HG03520 (cell line): ENCODE data around the gene TBC1D22A.
"Not testable (repeated sequence)": the region's sequence is repeated elsewhere in the genome, so short reads cannot be mapped to it uniquely, and the experiment has no call there.

Experiments
- ATAC-seq: cut with Tn5 transposase; IDR thresholded peaks from one replicate; pipeline ENCODE4 v1.9.1; 2021; ENCODE audit warnings: mild to moderate bottlenecking, moderate library complexity; ENCODE audit not compliant: unreplicated experiment

TBC1D22A gene

GRCh38 chr22:46770151-46770641, 7.7 kb downstream of the TBC1D22A start:
- no peak for ATAC-seq

GRCh38 chr22:46770726-46771125, 8.3 kb downstream of the TBC1D22A start:
- ATAC-seq = no peak

- no peak for ATAC-seq
Observed at GRCh38 chr22:46773076-46773475, 10.6 kb downstream of the TBC1D22A start.

- peak; percentile 37 for ATAC-seq
Observed at GRCh38 chr22:46774253-46774979, 12.0 kb downstream of the TBC1D22A start.

GRCh38 chr22:46774980-46775849, 12.8 kb downstream of the TBC1D22A start:
- no peak for ATAC-seq

GRCh38 chr22:46775850-46776826, 13.7 kb downstream of the TBC1D22A start:
- ATAC-seq = no peak

GRCh38 chr22:46776876-46777608, 14.6 kb downstream of the TBC1D22A start:
- no peak for ATAC-seq

- no peak for ATAC-seq
Observed at GRCh38 chr22:46777609-46777970, 15.1 kb downstream of the TBC1D22A start.

- no peak for ATAC-seq
Observed at GRCh38 chr22:46779023-46779422, 16.6 kb downstream of the TBC1D22A start.

GRCh38 chr22:46779651-46780050, 17.2 kb downstream of the TBC1D22A start:
- no peak for ATAC-seq

- ATAC-seq = no peak
Observed at GRCh38 chr22:46780453-46780852, 18.0 kb downstream of the TBC1D22A start.

- ATAC-seq = no peak
Observed at GRCh38 chr22:46781291-46781690, 18.8 kb downstream of the TBC1D22A start.

GRCh38 chr22:46782200-46782599, 19.8 kb downstream of the TBC1D22A start:
- not testable (repeated sequence) for ATAC-seq

- no peak for ATAC-seq
Observed at GRCh38 chr22:46783721-46784120, 21.3 kb downstream of the TBC1D22A start.

- ATAC-seq = no peak
Observed at GRCh38 chr22:46788441-46789172, 26.2 kb downstream of the TBC1D22A start.

GRCh38 chr22:46789992-46790391, 27.5 kb downstream of the TBC1D22A start:
- no peak for ATAC-seq

GRCh38 chr22:46791201-46791731, 28.8 kb downstream of the TBC1D22A start:
- no peak for ATAC-seq

GRCh38 chr22:46792061-46792796, 29.8 kb downstream of the TBC1D22A start:
- no peak for ATAC-seq
